ENCODE results near the gene TSHZ2. TPM values are rescaled to one million over a fixed set of nuclear protein-coding genes. Genes with fewer than 3 reads are reported as not detected.
"Not testable (repeated sequence)": the region's sequence is repeated elsewhere in the genome, so short reads cannot be mapped to it uniquely, and the experiment has no call there.

TSHZ2 gene
- total RNA-seq, 4 donors from 2014 or later = 10.3 to 15.0 (median 12.9) TPM

DNA sequence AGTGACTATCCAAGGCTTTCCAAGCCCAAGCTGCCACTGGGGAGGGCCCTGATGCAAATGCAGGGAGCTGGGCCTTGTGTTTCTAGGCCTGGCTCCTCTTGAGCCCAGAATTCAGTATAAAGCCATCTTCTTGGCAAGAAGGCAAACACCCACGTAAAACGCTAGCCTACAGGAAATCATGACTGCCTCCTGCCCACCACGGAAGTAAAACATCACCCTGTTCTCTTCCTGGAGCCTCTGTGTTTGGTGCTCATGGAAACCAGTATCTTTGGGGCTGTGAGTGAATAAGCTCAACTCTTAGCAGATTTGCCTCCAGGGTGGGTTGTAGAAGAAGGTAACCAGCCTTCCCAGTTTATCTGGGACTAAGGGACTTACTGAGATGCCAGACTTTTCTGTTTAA, 350.5 kb downstream of the TSHZ2 start:
- TF ChIP-seq POLR2A (IDR thresholded peaks at IDR 0.05; ENCODE audit: low read depth) = no peak
- TF ChIP-seq CTCF (IDR thresholded peaks at IDR 0.05) = no peak
- no peak for TF ChIP-seq EP300 (IDR thresholded peaks at IDR 0.05)
- no peak for TF ChIP-seq POLR2AphosphoS5 (IDR thresholded peaks at IDR 0.05)
- intact Hi-C loops (cut with DNase I) = no loop called here
- 58% methylated on average over 3 of the region's 3 CpGs for WGBS
- no peak overlapping the region for H3K4me3 ChIP-seq
- H3K27ac ChIP-seq (replicated peaks in 1 of 4) = no peak overlapping the region
- no peaks in the 10 kb centered on the region for H3K4me1 ChIP-seq
- H3K36me3 ChIP-seq = no peaks in the 10 kb centered on the region
- DNase-seq (ENCODE audit: extremely low spot score) = no peak
- no peaks in the 10 kb centered on the region for H3K9me3 ChIP-seq
- H3K27me3 ChIP-seq = no peaks in the 10 kb centered on the region

GRCh38 chr20:53323460-53323859, 351.3 kb downstream of the TSHZ2 start:
- H3K9me3 ChIP-seq; H3K4me3 ChIP-seq; H3K27ac ChIP-seq (replicated peaks in 1 of 4); H3K27me3 ChIP-seq; DNase-seq (ENCODE audit: extremely low spot score); H3K36me3 ChIP-seq; intact Hi-C loops (cut with DNase I); H3K4me1 ChIP-seq: not testable (repeated sequence)
- WGBS = 94% methylated on average over 6 of the region's 6 CpGs

DNA sequence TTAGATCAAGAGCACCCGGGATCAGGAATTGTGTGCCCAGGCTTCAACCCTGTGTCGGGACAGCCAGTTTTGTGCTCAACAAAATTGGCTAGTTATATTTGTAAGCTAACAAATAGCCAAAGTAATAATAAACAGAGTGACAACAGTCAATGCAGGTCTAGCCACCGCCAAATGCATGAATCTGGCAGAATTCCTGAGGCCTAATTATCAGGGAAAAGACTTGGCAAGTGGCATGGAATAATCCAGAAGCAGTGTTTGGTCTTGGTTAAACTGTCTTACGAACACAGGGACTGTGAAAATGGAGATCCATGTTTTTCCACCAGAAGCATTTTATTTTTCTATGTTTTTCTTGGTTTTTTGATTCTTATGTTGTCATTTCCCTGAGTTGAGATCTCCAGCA, 352.7 kb downstream of the TSHZ2 start:
- TF ChIP-seq EP300 (IDR thresholded peaks at IDR 0.05) (no peak), POLR2A (IDR thresholded peaks at IDR 0.05; ENCODE audit: low read depth) (no peak), POLR2AphosphoS5 (IDR thresholded peaks at IDR 0.05) (no peak), CTCF (IDR thresholded peaks at IDR 0.05) (no peak)
- no peak overlapping the region for H3K4me3 ChIP-seq
- H3K27ac ChIP-seq (replicated peaks in 1 of 4) = no peak overlapping the region
- peaks cover 0 to 4% (median 0%) of the 10 kb centered on the region in 4 donors for H3K27me3 ChIP-seq
- intact Hi-C loops (cut with DNase I) = no loop called here
- 77% methylated on average over 4 of the region's 4 CpGs for WGBS
- no peaks in the 10 kb centered on the region for H3K9me3 ChIP-seq
- H3K4me1 ChIP-seq = no peaks in the 10 kb centered on the region
- no peaks in the 10 kb centered on the region for H3K36me3 ChIP-seq
- no peak for DNase-seq (ENCODE audit: extremely low spot score)

GRCh38 chr20:53328961-53329360, 356.8 kb downstream of the TSHZ2 start:
- no peak for DNase-seq (ENCODE audit: extremely low spot score)
- Histone ChIP-seq H3K27me3 (peaks cover 0 to 14% (median 0%) of the 10 kb centered on the region in 4 donors), H3K27ac (replicated peaks in 1 of 4) (no peak overlapping the region), H3K4me1 (peaks cover 0 to 8% (median 0%) of the 10 kb centered on the region in 4 donors), H3K4me3 (no peak overlapping the region), H3K36me3 (no peaks in the 10 kb centered on the region), H3K9me3 (no peaks in the 10 kb centered on the region)
- 42% methylated on average over 4 of the region's 4 CpGs for WGBS
- no peak for TF ChIP-seq CTCF (IDR thresholded peaks at IDR 0.05)
- no peak for TF ChIP-seq POLR2AphosphoS5 (IDR thresholded peaks at IDR 0.05)
- TF ChIP-seq POLR2A (IDR thresholded peaks at IDR 0.05; ENCODE audit: low read depth) = no peak
- TF ChIP-seq EP300 (IDR thresholded peaks at IDR 0.05) = no peak
- intact Hi-C loops (cut with DNase I) = no loop called here

- intact Hi-C loops (cut with DNase I) = no loop called here
Measured at GRCh38 chr20:53329781-53330180, 357.6 kb downstream of the TSHZ2 start.

More at GRCh38 chr20:53329781-53330180, 357.6 kb downstream of the TSHZ2 start:
- peaks cover 0 to 14% (median 0%) of the 10 kb centered on the region in 4 donors for H3K27me3 ChIP-seq
- no peak for DNase-seq (ENCODE audit: extremely low spot score)
- 43% methylated on average over 1 of the region's 1 CpG for WGBS
- H3K4me1 ChIP-seq = peaks cover 0 to 8% (median 0%) of the 10 kb centered on the region in 4 donors
- no peak overlapping the region for H3K27ac ChIP-seq (replicated peaks in 1 of 4)
- no peak overlapping the region for H3K4me3 ChIP-seq
- H3K36me3 ChIP-seq = no peaks in the 10 kb centered on the region
- no peaks in the 10 kb centered on the region for H3K9me3 ChIP-seq
- TF ChIP-seq POLR2AphosphoS5 (IDR thresholded peaks at IDR 0.05) (no peak), CTCF (IDR thresholded peaks at IDR 0.05) (no peak), POLR2A (IDR thresholded peaks at IDR 0.05; ENCODE audit: low read depth) (no peak), EP300 (IDR thresholded peaks at IDR 0.05) (no peak)

All from esophagus muscularis mucosa (tissue), 4 donors.